Measurements from ENCODE around the gene WDTC1.
A peak's percentile ranks its signal among the peaks of the same experiment; 100 is the strongest.

The WDTC1 gene

DNA sequence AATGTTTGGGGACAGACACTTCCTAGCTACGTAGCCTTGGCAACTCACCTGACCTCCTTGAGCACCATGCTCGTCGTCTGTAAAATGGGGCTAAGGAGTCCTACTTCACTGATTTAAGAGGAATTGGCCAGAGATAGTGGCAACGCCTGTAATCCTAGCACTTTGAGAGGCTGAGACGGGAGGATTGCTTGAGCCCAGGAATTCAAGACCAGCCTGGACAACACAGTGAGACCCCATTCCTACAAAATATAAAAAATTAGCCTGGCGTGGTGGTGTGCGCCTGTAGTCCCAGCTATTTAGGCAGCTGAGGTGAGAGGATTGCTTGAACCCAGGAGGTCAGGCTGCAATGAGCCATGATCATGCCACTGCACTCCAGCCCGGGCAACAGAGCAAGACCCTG is 111.9 kb downstream of the WDTC1 start:
- Mint-ChIP-seq H3K27me3 (no peaks in the 10 kb centered on the region), H3K4me1 (ENCODE audit: low read depth) (peaks cover 39% of the 10 kb centered on the region), H3K27ac (peak overlapping the region; percentile 14), H3K4me3 (no peak overlapping the region), H3K36me3 (ENCODE audit: low read depth) (peaks cover 3% of the 10 kb centered on the region), H3K9me3 (no peaks in the 10 kb centered on the region)

DNA sequence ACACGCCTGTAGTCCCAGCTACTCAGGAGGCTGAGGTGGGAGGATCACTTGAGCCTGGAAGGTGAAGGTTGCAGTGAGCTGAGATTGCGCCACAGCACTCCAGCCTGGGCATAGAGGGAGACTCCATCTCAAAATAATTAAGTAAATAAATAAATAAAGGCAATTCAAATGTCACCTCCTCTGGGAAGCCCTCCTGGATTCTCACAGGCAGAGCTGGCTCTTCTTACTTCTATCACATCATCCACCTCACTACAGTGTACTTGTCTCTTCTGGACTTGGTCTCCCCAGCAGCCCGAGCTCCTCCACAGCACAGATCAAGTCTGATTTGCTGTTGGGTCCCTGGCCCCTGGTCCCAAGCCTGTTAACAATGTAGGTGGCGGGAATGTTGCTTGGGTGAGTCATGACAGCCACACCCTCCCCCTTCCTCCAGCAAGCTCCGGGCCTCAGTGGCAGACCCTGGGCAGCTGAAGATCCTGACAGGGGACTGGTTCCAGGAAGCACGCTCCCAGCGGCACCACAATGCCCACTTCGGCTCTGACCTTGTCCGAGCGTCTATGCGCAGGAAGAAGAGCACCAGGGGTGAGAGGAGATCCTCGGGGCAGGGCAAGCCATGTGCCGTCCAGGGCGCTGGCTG is 112.7 kb downstream of the WDTC1 start:
- Mint-ChIP-seq H3K27me3 (no peaks in the 10 kb centered on the region), H3K4me3 (no peak overlapping the region), H3K9me3 (no peaks in the 10 kb centered on the region), H3K27ac (no peak overlapping the region), H3K36me3 (ENCODE audit: low read depth) (peaks cover 3% of the 10 kb centered on the region), H3K4me1 (ENCODE audit: low read depth) (peaks cover 33% of the 10 kb centered on the region)

DNA sequence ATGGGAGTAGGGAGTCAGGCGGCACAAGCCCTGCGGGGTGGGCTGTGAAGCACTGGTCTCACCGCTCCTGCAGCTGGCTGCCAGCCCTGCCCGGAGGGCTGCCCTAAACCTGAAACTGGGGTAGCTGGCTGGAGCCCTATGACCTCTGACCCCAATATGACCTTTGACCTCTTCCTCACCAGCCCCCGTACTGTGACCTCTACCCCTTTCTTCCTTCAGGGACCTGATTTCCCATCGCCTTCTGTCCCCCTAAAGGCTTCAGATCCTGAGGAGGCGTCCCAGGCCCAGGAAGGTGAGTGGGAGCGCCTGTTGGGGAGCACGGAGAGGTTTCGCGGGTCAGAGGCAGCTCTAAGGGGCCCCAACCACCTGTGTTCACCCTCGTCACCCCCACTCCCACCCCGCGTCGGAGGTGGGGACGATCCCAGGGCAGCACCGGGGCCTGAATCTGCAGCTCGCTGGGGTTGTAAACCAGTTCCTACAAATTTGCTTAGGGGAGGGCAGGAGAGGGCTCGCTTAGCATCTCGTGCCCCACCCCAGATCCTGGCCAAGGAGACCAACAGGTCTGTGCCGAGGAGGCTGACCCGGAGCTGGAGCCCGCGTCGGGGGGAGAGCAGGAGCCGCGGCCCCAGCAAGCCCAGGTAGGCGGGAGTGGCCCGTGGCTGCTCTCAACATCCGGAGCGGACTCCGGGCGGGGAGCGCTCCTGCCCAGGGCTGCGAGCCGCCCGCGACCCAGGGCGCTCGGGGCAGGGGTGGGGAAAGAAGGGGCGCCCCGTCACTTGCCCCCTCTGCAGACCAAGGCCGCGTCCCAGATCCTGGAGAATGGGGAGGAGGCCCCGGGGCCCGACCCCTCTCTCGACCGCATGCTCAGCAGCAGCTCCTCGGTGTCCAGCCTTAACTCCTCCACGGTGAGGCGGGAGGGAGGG is 114.7 kb downstream of the WDTC1 start:
- Mint-ChIP-seq H3K27me3 (no peaks in the 10 kb centered on the region), H3K9me3 (no peaks in the 10 kb centered on the region), H3K4me1 (ENCODE audit: low read depth) (peaks cover 13% of the 10 kb centered on the region), H3K36me3 (ENCODE audit: low read depth) (peaks cover 3% of the 10 kb centered on the region), H3K4me3 (no peak overlapping the region), H3K27ac (no peak overlapping the region)

DNA sequence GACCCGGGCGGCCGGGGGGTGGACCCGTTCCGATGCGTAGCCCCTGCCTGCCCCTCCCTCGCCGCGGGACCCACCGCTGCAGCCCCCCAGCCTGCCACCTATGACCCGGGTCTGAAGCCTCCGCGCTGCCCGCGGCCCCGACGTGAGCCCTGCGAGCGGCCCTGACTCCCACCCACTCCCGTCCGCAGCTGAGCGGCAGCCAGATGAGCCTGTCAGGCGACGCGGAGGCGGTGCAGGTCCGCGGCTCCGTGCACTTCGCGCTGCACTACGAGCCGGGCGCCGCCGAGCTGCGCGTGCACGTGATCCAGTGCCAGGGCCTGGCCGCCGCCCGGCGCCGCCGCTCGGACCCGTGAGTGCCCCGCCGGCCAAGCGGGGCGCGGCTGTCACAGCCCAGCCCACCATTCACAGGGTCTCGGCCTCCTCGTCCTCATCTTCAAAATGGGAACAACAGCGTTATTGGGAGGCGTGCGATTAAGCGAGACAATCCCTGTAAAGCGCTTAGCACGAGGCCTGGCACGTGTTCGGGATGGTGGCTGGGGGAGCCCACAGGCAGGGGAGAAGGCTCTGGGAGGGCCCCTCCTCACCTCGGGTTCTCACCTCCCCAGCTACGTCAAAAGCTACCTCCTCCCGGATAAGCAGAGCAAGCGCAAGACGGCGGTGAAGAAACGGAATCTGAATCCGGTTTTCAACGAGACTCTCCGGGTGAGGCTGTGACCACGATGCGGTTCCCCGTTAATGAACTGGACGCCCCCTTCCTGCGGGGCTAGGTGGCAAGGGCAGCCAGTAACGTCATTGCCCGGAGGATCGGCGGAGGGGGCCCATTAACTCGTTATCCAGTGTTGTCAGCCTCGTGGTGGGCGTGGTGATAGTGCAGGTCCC is 115.6 kb downstream of the WDTC1 start:
- no peak overlapping the region for H3K27ac Mint-ChIP-seq

DNA sequence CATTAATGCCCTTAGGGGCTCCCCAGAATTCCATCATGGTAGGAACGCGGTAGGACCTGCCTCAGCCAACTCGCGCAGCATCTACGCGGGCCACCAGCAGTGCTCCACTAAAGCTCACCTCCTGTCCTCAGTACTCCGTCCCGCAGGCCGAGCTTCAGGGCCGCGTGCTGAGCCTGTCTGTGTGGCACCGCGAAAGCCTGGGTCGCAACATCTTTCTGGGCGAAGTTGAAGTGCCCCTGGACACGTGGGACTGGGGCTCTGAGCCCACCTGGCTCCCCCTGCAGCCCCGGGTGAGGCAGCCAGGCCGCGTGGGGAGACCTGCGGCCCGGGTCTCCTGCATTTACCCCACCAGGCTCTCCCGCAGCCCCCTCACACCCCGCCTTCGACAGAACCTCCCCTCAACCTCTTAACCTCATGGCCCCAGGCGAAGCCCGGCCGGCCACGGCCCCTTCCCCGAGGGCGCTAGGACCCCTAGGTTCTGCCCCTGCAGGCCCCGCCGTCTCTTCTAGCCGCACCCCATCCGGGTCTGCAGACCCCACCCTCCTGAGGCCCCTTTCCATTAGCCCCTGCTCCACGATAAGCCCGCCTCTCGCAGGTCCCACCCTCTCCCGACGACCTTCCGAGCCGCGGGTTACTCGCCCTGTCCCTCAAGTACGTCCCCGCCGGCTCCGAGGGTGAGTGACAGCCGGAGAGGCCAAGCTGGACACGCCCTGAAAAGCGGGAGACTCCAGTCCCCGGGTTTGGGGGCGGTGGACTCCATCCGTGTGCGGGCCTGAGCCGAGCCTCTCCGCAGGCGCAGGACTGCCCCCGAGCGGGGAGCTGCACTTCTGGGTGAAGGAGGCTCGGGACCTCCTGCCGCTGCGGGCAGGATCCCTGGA is 116.5 kb downstream of the WDTC1 start:
- Mint-ChIP-seq H3K4me3 (no peak overlapping the region), H3K36me3 (ENCODE audit: low read depth) (peaks cover 3% of the 10 kb centered on the region), H3K4me1 (ENCODE audit: low read depth) (peaks cover 14% of the 10 kb centered on the region), H3K27ac (no peak overlapping the region), H3K27me3 (no peaks in the 10 kb centered on the region), H3K9me3 (no peaks in the 10 kb centered on the region)

More for the DNA sequence above, 115.6 kb downstream of the WDTC1 start:
- Mint-ChIP-seq H3K9me3 (no peaks in the 10 kb centered on the region), H3K4me3 (no peak overlapping the region), H3K4me1 (ENCODE audit: low read depth) (peaks cover 8% of the 10 kb centered on the region), H3K36me3 (ENCODE audit: low read depth) (peaks cover 3% of the 10 kb centered on the region), H3K27me3 (no peaks in the 10 kb centered on the region)

DNA sequence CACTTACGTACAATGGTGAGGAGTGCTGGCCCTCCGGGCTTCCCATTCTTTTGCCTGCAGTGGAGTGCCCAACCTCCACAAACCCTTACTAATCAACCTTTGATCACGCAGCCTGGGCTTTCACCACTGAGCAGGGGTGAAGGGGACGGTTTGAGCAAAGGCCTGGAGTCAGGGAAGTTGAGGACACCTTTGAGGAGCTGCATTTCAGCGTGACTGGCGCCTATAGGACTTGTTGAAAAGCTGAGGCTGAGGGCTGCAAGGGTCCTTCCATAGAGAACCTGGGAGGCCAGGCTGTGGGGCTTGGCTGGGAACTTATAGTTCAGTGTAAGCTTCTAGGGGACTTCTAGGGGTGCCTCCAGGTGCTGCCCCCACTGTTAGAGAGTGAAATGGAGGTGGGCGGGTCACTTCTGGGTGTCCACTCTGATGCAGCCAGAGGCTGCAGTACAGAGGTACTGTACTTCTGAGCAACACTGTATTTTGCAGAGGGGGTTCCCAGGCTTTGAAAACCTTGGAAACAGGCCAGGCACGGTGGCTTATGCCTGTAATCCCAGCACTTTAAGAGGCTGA is 117.2 kb downstream of the WDTC1 start:
- Mint-ChIP-seq H3K27ac (no peak overlapping the region), H3K36me3 (ENCODE audit: low read depth) (peaks cover 3% of the 10 kb centered on the region), H3K4me3 (no peak overlapping the region), H3K4me1 (ENCODE audit: low read depth) (peaks cover 20% of the 10 kb centered on the region), H3K9me3 (no peaks in the 10 kb centered on the region), H3K27me3 (no peaks in the 10 kb centered on the region)

DNA sequence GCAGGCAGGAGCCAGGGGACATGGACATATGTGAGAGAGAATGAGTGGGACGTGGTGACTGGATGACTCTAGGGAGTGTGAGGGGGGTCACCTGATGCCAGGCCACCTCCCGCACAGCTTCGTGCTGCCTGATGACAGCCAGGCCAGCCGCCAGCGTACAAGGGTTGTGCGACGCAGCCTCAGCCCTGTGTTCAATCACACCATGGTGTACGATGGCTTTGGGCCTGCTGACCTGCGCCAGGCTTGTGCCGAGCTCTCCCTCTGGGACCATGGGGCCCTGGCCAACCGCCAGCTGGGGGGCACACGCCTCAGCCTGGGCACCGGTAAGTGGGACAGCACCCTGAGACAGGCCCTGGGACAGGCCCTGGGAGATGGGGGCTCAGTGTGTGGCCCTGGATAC is 118.7 kb downstream of the WDTC1 start:
- Mint-ChIP-seq H3K9me3 (no peaks in the 10 kb centered on the region), H3K4me3 (no peak overlapping the region), H3K27ac (no peak overlapping the region), H3K27me3 (no peaks in the 10 kb centered on the region), H3K4me1 (ENCODE audit: low read depth) (peaks cover 30% of the 10 kb centered on the region), H3K36me3 (ENCODE audit: low read depth) (no peaks in the 10 kb centered on the region)

DNA sequence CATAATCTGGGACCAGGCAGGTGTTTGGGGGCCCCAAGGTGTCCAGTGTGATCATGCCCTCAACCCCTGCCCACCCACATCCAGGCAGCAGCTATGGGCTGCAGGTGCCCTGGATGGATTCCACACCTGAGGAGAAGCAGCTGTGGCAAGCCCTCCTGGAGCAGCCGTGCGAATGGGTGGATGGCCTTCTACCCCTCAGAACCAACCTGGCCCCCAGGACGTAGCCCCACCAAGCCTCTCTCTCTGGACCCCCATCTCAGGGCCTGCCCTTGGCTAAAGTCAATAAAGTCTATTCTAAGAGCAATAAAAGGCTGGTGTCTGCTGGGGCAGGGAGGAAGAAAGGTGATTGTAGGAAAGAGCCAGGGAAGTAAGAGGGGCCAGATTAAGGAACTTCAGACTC is 119.2 kb downstream of the WDTC1 start:
- Mint-ChIP-seq H3K9me3 (no peaks in the 10 kb centered on the region), H3K4me1 (ENCODE audit: low read depth) (peaks cover 30% of the 10 kb centered on the region), H3K4me3 (no peak overlapping the region), H3K36me3 (ENCODE audit: low read depth) (no peaks in the 10 kb centered on the region), H3K27me3 (no peaks in the 10 kb centered on the region), H3K27ac (no peak overlapping the region)

DNA sequence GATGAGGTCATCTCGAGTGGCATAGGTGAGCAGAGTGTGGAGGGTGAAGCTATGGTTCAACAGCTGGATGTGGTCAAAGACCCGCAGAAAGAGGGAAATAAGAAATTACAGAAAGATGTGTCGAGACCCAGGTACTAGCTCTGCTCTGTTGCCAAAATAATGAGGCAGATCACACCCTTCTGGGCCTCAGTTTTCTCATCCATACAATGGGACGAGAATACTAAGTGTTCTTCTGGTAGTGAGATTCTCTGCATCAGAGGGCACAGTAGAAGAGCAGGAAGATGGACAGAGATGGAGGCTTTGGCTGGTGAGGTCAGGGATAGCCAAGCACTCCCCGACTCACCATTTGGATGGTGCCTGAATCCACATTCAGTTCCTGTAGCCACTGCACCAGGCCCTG is 121.3 kb downstream of the WDTC1 start:
- Mint-ChIP-seq H3K4me3 (peak overlapping the region; percentile 1), H3K4me1 (ENCODE audit: low read depth) (peaks cover 42% of the 10 kb centered on the region), H3K36me3 (ENCODE audit: low read depth) (no peaks in the 10 kb centered on the region), H3K9me3 (no peaks in the 10 kb centered on the region), H3K27ac (no peak overlapping the region), H3K27me3 (peaks cover 6% of the 10 kb centered on the region)

DNA sequence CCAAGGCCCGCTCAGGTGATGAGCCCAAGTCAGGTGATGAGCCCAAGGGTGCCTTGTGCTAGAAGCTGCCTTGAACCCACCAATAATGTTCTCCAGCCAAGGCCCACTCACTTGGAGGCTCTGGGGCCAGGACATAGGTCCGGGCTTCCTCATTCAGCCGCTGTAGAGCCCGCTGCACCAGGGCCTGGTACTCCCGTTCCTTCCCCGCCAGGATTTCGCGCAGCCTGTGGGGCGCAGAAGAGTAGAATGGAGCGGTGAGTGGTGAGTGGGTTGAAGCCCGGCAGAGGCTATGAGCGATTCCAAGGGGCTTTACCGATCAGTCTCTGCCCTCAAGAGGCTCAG is 121.8 kb downstream of the WDTC1 start:
- peak overlapping the region; percentile 20 for H3K4me3 Mint-ChIP-seq
- H3K4me1 Mint-ChIP-seq (ENCODE audit: low read depth): peaks cover 42% of the 10 kb centered on the region
- H3K27ac Mint-ChIP-seq: peak overlapping the region; percentile 55

DNA sequence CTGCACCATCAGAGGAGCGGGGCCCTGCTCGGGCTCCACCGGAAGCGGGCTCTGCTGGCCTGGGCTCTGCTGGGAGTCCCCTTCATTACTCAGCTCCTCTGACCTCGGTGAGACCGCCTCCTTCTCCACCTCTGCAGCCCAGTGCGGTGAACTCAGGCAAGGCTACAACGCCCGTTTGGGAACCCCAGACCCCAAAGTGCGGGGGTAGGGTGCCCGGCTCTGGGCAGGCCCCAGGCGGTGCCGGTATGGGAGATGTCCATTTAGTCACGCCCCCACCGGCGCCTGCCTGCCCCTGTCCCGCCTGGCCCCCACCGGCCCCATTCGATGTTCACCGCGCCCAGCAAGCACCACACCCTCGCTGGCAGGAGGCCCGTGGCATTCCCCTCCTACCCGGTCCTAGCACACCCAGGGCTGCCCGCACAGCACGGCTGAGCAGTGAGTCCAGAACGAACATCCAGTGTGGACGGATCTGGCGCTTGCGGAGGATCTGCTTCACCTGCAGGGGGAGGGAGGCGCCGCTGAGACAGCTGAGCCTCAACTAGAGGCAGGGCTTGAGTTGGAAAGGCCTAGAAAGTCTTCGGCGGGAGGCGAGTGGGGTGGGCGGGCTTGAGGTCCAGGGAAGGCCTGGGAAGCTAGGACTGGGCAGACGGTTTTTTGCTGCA is 122.3 kb downstream of the WDTC1 start:
- Mint-ChIP-seq H3K36me3 (ENCODE audit: low read depth) (no peaks in the 10 kb centered on the region), H3K9me3 (no peaks in the 10 kb centered on the region), H3K27me3 (peaks cover 6% of the 10 kb centered on the region), H3K4me1 (ENCODE audit: low read depth) (peaks cover 42% of the 10 kb centered on the region), H3K27ac (peak overlapping the region; percentile 68), H3K4me3 (peak overlapping the region; percentile 73)

More for the DNA sequence above, 121.8 kb downstream of the WDTC1 start:
- Mint-ChIP-seq H3K9me3 (no peaks in the 10 kb centered on the region), H3K36me3 (ENCODE audit: low read depth) (no peaks in the 10 kb centered on the region), H3K27me3 (peaks cover 6% of the 10 kb centered on the region)

DNA sequence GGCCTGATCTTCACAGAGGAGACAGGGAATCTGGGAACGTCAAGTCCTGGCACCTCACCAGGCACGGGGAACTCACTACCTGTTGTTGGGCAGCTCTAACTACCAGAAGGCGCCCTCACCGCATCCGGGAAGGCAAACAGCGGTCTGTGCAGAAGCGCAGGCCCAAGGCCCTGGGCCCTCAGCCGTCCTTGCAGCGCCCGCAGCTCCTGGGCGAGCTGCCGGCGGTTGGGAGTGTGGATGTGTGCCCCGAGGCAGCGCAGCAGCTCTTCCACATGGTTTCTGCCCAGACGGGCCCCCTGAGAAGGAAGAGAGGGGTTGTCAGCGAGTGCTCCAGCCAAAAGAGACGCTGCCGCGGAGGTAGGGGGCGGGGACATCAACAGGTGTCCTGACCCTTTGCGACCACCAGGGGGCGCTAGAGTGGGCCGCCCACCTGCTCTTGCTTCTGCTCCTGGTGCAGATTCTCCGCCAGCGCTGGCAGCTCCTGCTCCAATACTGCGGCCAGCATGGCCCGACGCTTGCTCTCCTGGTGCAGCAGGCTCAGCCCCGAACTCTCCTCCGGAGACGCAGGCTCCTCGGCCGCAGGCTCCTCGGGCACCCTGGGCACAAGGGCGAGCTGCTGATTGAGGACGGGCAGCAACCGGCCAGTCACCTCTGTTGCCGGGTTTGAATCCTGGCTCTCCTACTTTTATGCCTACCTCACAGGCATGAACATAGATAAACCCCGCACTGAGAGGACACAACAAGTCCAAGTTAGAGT is 123.0 kb downstream of the WDTC1 start:
- peak overlapping the region; percentile 68 for H3K27ac Mint-ChIP-seq
- peaks cover 42% of the 10 kb centered on the region for H3K4me1 Mint-ChIP-seq (ENCODE audit: low read depth)
- no peaks in the 10 kb centered on the region for H3K9me3 Mint-ChIP-seq
- H3K36me3 Mint-ChIP-seq (ENCODE audit: low read depth): no peaks in the 10 kb centered on the region
- H3K27me3 Mint-ChIP-seq: peaks cover 6% of the 10 kb centered on the region
- H3K4me3 Mint-ChIP-seq: peak overlapping the region; percentile 73
